MCF 10A (cell line): ENCODE data around the gene PRDM8. TPM values are rescaled to one million over a fixed set of nuclear protein-coding genes. Genes with fewer than 3 reads are reported as not detected.
"Not testable (repeated sequence)": the region's sequence is repeated elsewhere in the genome, so short reads cannot be mapped to it uniquely, and the experiment has no call there.

Source experiments
- BruUV-seq: library from RNA; stranded (reverse); fragments of 400-500 nt; replicated peaks from 2 replicates; lab custom pipeline; 2021; lab: Mats Ljungman, UMichigan
- CTCF ChIA-PET: fragments of 300-600 bp; sonication (Branson Sonifier 250); formaldehyde crosslinking; extraction: SDS; loops from one replicate; lab custom pipeline; 2021; ENCODE audit warnings: antibody characterized with exemption, inconsistent platforms; lab: Yijun Ruan, JAX
- POLR2A ChIA-PET: fragments of 300-600, 350-650 bp; sonication (Branson Sonifier 250); formaldehyde crosslinking; extraction: SDS; loops from one replicate; lab custom pipeline; 2020; ENCODE audit warnings: antibody characterized with exemption, inconsistent platforms; lab: Yijun Ruan, JAX
- DNase-seq: peaks from one replicate; pipeline ENCODE4 v3.0.0-alpha.2; 2018; ENCODE audit not compliant: unreplicated experiment
- H3K27ac Mint-ChIP-seq: one replicate; pipeline ENCODE4 v1.8.0; 2022; ENCODE audit warnings: mild to moderate bottlenecking, low read depth, mixed read lengths; ENCODE audit not compliant: unreplicated experiment
- H3K27me3 Mint-ChIP-seq: one replicate; pipeline ENCODE4 v1.8.0; 2022; ENCODE audit warnings: mixed read lengths; ENCODE audit not compliant: insufficient read depth, unreplicated experiment
- H3K36me3 Mint-ChIP-seq: one replicate; pipeline ENCODE4 v1.8.0; 2022; ENCODE audit warnings: mild to moderate bottlenecking, moderate library complexity, mixed read lengths; ENCODE audit not compliant: insufficient read depth, unreplicated experiment
- H3K4me1 Mint-ChIP-seq: one replicate; pipeline ENCODE4 v1.8.0; 2022; ENCODE audit warnings: mixed read lengths; ENCODE audit not compliant: insufficient read depth, unreplicated experiment
- H3K4me3 Mint-ChIP-seq: one replicate; pipeline ENCODE4 v1.8.0; 2022; ENCODE audit warnings: mild to moderate bottlenecking, moderate library complexity, mixed read lengths; ENCODE audit not compliant: unreplicated experiment
- H3K9me3 Mint-ChIP-seq: one replicate; pipeline ENCODE4 v1.8.0; 2022; ENCODE audit warnings: mixed read lengths; ENCODE audit not compliant: unreplicated experiment
- CTCF ChIP-seq: fragments of 200-600 bp; IDR thresholded peaks from one replicate; pipeline ENCODE4 v1.8.0; 2022; ENCODE audit warnings: antibody characterized with exemption, mild to moderate bottlenecking; ENCODE audit not compliant: unreplicated experiment
- intact Hi-C: fragments of 100-400 bp; cut with micrococcal nuclease; formaldehyde crosslinking; loops from 2 replicates; pipeline ENCODE4 v1.14.1; 2022
- total RNA-seq: library from RNA; stranded (reverse); gene quantifications from 2 replicates; pipeline ENCODE4 v1.2.3, GENCODE V29; 2022

PRDM8 gene
- total RNA-seq, 1 experiment from 2014 or later = 4.9 TPM

GRCh38 chr4:80237992-80238391, 40.7 kb downstream of the PRDM8 start:
- H3K9me3 Mint-ChIP-seq = no peaks in the 10 kb centered on the region
- H3K4me1 Mint-ChIP-seq = peaks cover 8% of the 10 kb centered on the region
- intact Hi-C loops = no loop called here
- H3K4me3 Mint-ChIP-seq = no peak overlapping the region
- DNase-seq = peak; percentile 78
- no peak for TF ChIP-seq CTCF
- H3K27me3 Mint-ChIP-seq = no peaks in the 10 kb centered on the region
- ChIA-PET CTCF (no interaction called here), POLR2A (interaction anchor here (1.4 to 2.0 kb wide), 2 partner anchors 29 to 69 kb away, joined by 4 to 7 read pairs; partner anchors contain the start of gene FGF5)
- peaks cover 4% of the 10 kb centered on the region for H3K36me3 Mint-ChIP-seq
- BruUV-seq = no TSS peak
- H3K27ac Mint-ChIP-seq = no peak overlapping the region

GRCh38 chr4:80239480-80240150, 42.3 kb downstream of the PRDM8 start:
- Mint-ChIP-seq H3K27ac (no peak overlapping the region), H3K4me1 (peaks cover 8% of the 10 kb centered on the region), H3K9me3 (no peaks in the 10 kb centered on the region), H3K27me3 (no peaks in the 10 kb centered on the region), H3K4me3 (no peak overlapping the region), H3K36me3 (peaks cover 4% of the 10 kb centered on the region)
- ChIA-PET CTCF (interaction anchor here (1.4 kb wide), 1 partner anchor 83 kb away, joined by 7 read pairs; no protein-coding TSS in a partner anchor), POLR2A (no interaction called here)
- intact Hi-C loops = no loop called here
- no TSS peak for BruUV-seq
- DNase-seq = no peak
- no peak for TF ChIP-seq CTCF

DNA sequence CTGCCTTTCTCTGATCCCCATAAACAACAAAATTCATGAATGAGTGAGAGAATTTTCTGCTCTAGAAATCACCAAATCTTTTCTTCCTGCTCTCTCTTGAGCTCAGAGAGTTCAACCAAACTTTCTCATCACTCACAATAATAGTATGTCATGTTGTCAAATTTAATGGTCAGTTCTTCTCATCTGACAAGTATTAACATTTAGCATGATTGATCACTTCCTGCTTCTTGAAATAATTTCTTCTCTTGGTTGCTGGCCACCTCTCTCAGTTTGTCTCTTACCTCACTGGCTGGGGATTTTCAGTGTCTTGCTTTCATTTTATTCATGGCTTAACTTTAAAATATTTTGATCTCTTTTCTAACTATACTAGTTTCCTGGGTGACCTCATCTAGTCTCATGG, 43.7 kb downstream of the PRDM8 start:
- no peak for TF ChIP-seq CTCF
- H3K4me3 Mint-ChIP-seq = no peak overlapping the region
- no TSS peak for BruUV-seq
- no peaks in the 10 kb centered on the region for H3K36me3 Mint-ChIP-seq
- peaks cover 3% of the 10 kb centered on the region for H3K4me1 Mint-ChIP-seq
- H3K27me3 Mint-ChIP-seq = no peaks in the 10 kb centered on the region
- H3K9me3 Mint-ChIP-seq = no peaks in the 10 kb centered on the region
- DNase-seq = no peak
- intact Hi-C loops = no loop called here
- H3K27ac Mint-ChIP-seq = no peak overlapping the region
- ChIA-PET POLR2A (interaction anchor here (1.0 kb wide), 1 partner anchor 25 kb away, joined by 6 read pairs; the partner anchor contains the start of gene FGF5), CTCF (interaction anchor here (0.9 to 1.4 kb wide), 2 partner anchors 19 to 82 kb away, joined by 3 to 7 read pairs; no protein-coding TSS in a partner anchor)

DNA sequence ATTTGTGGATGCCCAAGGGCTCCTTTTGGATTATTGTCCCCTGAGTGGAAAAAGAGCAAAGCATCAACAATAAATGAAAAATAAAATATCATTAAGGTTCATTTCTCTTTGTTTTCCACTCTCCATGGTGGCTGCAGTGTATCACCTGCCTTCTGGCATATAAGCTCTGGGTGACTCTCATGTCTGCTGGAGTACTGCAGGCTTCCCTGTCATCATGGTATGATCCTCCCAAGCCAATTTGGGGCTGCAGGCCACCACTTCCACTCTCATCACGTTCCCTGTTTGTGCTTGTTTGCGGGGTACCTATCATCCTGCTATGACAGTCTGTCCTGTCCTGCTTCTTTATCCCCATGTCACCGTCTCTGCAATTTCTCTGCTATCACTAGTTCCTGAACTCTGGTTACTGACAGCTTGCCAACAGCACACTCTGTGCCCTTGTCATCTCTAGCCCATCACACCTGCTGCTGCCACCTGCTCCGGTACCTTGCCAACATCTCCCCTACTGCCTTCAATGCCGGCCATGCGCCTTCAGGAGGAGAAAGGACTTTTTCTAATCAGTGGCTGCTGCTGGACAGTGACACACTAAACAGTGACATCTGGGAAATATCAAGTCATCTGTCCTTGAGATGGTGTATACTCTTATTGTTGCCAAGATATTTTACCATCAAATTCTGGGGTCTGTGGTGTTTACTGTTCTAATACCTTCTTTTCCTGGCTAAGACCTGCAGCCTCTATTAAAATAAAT, 46.1 kb downstream of the PRDM8 start:
- Mint-ChIP-seq H3K27me3 (no peaks in the 10 kb centered on the region), H3K9me3 (no peaks in the 10 kb centered on the region), H3K27ac (no peak overlapping the region), H3K4me1 (no peaks in the 10 kb centered on the region), H3K4me3 (no peak overlapping the region), H3K36me3 (no peaks in the 10 kb centered on the region)
- intact Hi-C loops = no loop called here
- no TSS peak for BruUV-seq
- DNase-seq = no peak
- POLR2A ChIA-PET = no interaction called here
- no peak for TF ChIP-seq CTCF
- CTCF ChIA-PET = no interaction called here

GRCh38 chr4:80247484-80247883, 50.2 kb downstream of the PRDM8 start:
- H3K27ac Mint-ChIP-seq, DNase-seq, H3K27me3 Mint-ChIP-seq, intact Hi-C loops, H3K36me3 Mint-ChIP-seq, H3K4me1 Mint-ChIP-seq, H3K9me3 Mint-ChIP-seq, H3K4me3 Mint-ChIP-seq, POLR2A ChIA-PET, BruUV-seq: not testable (repeated sequence)
- CTCF ChIA-PET = interaction anchor here (2.7 kb wide), 1 partner anchor 76 kb away, joined by 9 read pairs; no protein-coding TSS in a partner anchor
